ENCODE results near the gene GARIN5B. TPM values are rescaled to one million over a fixed set of nuclear protein-coding genes. Genes with fewer than 3 reads are reported as not detected.

The GARIN5B gene
- total and polyA plus RNA-seq, 2 of the 13 experiments (the other 11 are each of a cell fraction or from before 2014, with no cell fraction given) = not detected

- TF ChIP-seq HIC2 (CRISPR knock-in tag; IDR thresholded peaks at IDR 0.05; ENCODE audit: low read depth) (no peak), SMARCE1 (IDR thresholded peaks at IDR 0.05; ENCODE audit: borderline replicate concordance) (no peak), KLF6 (CRISPR knock-in tag; IDR thresholded peaks at IDR 0.05) (peak; percentile 97), ZFP62 (CRISPR knock-in tag; IDR thresholded peaks at IDR 0.05) (no peak), ATF4 (CRISPR knock-in tag; IDR thresholded peaks at IDR 0.05) (no peak), ATF7-NPFF (CRISPR knock-in tag; IDR thresholded peaks at IDR 0.05; ENCODE audit: low read depth) (peak; percentile 82; the same call in 1 of the 2 replicates), ZBTB33 (CRISPR knock-in tag; IDR thresholded peaks at IDR 0.05) (peak; percentile 24; the same call in 1 of the 2 replicates), MXD3 (CRISPR knock-in tag; IDR thresholded peaks at IDR 0.05) (peak; percentile 89), GATAD1 (CRISPR knock-in tag; IDR thresholded peaks at IDR 0.05) (peak; percentile 84), IKZF4 (CRISPR knock-in tag; IDR thresholded peaks at IDR 0.05; ENCODE audit: borderline replicate concordance, low read depth, not compliant biosample characterization) (peak; percentile 93), PCBP1 (IDR thresholded peaks at IDR 0.05; ENCODE audit: borderline replicate concordance, low read depth, low read length) (peak; percentile 23; the same call in 1 of the 2 replicates), RFXANK (CRISPR knock-in tag; IDR thresholded peaks at IDR 0.05) (no peak), SOX6 (IDR thresholded peaks at IDR 0.05) (no peak), SOX6 (CRISPR knock-in tag; IDR thresholded peaks at IDR 0.05) (peak; percentile 55), PHF5A (CRISPR knock-in tag; IDR thresholded peaks at IDR 0.05; ENCODE audit: low read depth, unreplicated experiment) (no peak), GATAD2A (CRISPR knock-in tag; IDR thresholded peaks at IDR 0.05) (no peak; the same call in 1 of the 2 replicates), AKAP8 (CRISPR knock-in tag; IDR thresholded peaks at IDR 0.05) (no peak; the same call in 1 of the 2 replicates), XRCC5 (optimal IDR thresholded peaks at IDR 0.05; ENCODE audit: low read length) (no peak), IKZF1 (IDR thresholded peaks at IDR 0.05) (no peak), ZNF746 (CRISPR knock-in tag; IDR thresholded peaks at IDR 0.05) (peak; percentile 13; the same call in 1 of the 2 replicates), RFX3 (CRISPR knock-in tag; IDR thresholded peaks at IDR 0.05) (no peak), ZNF251 (CRISPR knock-in tag; IDR thresholded peaks at IDR 0.05) (no peak), ZNF143 (CRISPR knock-in tag; IDR thresholded peaks at IDR 0.05) (no peak), KDM2A (CRISPR knock-in tag; IDR thresholded peaks at IDR 0.05; ENCODE audit: borderline replicate concordance, low read depth) (peak; percentile 94), CAMTA2 (CRISPR knock-in tag; IDR thresholded peaks at IDR 0.05; ENCODE audit: borderline replicate concordance) (peak; percentile 55; the same call in 1 of the 2 replicates), CREB1 (IDR thresholded peaks at IDR 0.05) (peak; percentile 82), CREB1 (CRISPR knock-in tag; IDR thresholded peaks at IDR 0.05) (peak; percentile 93), TOE1 (CRISPR knock-in tag; IDR thresholded peaks at IDR 0.05) (no peak), ZBTB21 (CRISPR knock-in tag; IDR thresholded peaks at IDR 0.05) (no peak; the same call in 1 of the 2 replicates)
These were observed 22.8 kb upstream of the GARIN5B start, which contains the start of gene RPL28 (continued) for GRCh38 chr19:55385724-55386492.
